Measurements from ENCODE around the gene AKR1C4.
"Not testable (repeated sequence)": the region's sequence is repeated elsewhere in the genome, so short reads cannot be mapped to it uniquely, and the experiment has no call there.

Gene AKR1C4

DNA sequence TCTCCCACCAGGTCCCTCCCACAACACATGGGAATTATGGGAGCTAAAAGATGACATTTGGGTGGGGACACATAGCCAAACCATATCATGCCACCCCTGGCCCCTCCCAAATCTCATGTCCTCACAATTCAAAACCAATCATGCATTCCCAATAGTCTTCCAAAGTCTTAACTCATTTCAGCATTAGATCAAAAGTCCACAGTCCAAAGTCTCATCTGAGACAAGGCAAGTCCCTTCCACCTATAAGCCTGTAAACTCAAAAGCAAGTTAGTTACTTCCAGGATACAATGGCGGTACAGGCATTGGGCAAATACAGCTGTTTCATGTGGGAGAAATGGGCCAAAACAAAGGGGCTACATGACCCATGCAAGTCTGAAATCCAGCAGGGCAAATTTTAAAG lies 13.1 kb downstream of the AKR1C4 start:
- DNase-seq, result not testable (repeated sequence)

DNA sequence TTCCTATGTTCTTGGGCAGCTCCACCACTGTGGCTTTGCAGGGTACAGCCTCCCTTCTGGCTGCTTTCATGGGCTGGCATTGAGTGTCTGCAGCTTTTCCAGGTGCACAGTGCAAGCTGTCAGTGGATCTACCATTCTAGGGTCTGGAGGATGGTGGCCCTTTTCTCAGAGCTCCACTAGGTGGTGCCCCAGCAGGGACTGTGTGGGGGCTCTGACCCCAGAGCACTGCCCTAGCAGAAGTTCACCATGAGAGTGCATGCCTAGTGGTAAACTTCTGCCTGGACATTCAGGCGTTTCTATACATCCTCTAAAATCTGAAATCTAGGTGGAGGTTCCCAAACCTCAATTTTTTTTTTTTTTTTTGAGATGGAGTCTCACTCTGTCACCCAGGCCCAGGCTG lies 13.6 kb downstream of the AKR1C4 start:
- peak; percentile 13 for DNase-seq

DNA sequence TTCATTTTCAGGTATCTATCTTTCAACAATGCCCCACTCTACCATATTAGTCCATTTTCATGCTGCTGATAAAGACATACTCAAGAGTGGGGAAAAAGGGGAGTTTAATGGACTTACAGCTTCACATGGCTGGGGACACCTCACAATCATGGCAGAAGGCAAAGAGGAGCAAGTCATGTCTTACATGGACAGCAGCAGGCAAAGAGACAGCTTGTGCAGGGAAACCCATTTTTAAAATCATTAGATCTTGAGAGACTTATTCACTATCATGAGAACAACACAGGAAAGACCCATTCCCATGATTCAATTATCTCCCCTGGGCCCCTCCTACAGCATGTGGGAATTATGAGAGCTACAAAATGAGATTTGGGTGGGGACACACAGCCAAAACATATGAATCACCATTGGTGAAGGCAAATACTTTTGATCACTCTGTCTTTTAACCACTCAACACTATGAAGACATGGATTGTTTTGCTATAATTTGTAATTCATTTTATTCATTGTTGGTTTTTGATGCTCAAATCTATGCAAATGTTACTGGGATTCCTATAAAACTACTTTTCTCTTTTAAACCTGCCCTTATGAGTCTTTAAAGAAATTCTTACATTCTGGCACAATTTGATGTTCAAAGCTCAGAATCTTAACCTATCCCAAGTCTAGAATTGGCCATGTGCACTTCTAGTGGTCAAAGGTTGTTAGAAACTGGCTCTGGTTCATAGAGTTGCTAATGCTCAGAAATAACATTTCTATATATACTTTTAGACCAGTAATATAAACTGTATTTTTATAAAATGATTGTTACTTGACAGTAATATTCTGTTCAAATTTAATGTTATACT lies 15.3 kb downstream of the AKR1C4 start:
- no peak for DNase-seq

DNA sequence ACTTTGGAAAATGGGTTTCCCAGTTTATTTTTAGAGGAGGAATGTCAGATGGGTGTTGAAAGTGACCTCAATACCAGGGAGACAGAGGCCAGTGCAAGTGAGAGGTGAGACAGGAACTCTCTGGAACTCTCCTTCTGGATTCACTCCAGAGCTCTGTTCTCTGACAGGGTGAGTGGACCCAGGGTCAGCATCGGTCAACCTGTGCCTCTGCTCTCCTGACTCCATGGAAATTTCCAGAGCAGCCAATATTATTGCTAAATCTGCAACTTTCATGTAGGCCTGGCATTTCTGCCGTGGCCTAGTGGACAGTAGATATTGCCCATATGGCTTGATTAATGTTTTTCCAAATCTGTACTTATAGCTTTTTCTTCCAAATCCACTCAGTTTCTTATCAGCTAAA lies 20.2 kb downstream of the AKR1C4 start:
- DNase-seq, result no peak

DNA sequence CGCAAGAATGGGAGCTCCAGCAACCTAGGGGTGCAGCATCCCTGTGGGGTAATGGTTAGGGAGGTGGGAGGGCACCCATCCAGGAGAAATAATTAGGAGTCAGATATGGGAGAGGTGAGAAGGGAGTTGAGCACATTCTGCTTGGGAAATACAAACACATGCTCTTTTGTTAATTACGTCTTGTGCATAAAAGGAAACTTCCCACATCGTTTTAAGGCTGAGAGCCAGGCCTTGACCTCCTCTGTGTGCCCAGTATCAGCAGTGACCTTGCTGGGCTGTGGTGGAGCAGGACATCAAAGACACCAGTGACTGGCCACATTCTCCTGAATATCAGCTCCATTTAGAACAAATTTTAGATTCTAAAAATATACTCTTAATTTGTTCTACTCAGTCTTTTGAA lies 22.6 kb downstream of the AKR1C4 start:
- no peak for DNase-seq

DNA sequence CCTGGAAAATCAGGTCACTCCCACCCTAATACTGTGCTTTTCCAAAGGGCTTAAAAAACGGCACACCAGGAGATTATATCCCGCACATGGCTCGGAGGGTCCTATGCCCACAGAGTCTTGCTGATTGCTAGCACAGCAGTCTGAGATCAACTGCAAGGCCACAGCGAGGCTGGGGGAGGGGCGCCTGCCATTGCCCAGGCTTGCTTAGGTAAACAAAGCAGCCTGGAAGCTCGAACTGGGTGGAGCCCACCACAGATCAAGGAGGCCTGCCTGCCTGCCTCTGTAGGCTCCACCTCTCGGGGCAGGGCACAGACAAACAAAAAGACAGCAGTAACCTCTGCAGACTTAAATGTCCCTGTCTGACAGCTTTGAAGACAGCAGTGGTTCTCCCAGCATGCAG lies 26.3 kb downstream of the AKR1C4 start:
- DNase-seq, result not testable (repeated sequence)

DNA sequence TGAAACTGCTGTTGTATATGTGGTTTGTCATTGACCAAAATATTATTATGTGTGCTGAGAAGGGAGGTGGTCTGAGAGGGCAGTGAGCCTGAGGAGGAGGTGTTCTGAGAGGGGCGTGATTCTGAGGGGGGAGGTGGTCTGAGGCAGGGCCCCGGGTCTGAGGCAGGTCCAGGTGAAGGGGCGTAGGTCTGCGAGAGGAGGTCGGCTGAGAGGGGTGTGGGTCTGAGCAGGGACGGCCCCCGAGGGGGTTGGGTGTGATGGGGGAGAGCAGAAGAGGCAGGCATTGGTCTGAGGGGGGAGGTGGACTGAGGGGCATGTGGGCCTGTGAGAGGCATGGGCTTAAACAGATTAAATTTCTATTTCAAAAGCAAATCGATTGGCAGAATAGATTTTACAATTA lies 32.4 kb downstream of the AKR1C4 start:
- no peak for DNase-seq

DNA sequence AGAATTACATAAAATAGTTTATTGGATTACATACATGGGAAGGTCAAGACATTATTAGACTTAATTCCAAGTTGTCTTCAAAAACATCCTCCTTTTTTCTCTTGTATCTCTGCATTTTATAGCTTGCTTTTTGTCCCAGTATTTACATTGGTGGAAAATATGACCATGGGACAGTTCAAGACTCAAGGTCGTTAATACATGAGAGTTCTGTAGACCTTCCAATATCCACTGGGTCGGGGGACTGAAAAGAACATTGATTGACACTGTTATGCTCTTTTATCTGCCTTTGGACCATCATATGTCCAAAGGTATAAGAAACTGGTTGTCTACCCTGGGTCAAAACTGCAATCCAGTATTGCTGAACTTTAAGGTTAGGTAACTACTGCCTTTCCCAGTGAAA lies 36.7 kb downstream of the AKR1C4 start:
- no peak for DNase-seq

DNA sequence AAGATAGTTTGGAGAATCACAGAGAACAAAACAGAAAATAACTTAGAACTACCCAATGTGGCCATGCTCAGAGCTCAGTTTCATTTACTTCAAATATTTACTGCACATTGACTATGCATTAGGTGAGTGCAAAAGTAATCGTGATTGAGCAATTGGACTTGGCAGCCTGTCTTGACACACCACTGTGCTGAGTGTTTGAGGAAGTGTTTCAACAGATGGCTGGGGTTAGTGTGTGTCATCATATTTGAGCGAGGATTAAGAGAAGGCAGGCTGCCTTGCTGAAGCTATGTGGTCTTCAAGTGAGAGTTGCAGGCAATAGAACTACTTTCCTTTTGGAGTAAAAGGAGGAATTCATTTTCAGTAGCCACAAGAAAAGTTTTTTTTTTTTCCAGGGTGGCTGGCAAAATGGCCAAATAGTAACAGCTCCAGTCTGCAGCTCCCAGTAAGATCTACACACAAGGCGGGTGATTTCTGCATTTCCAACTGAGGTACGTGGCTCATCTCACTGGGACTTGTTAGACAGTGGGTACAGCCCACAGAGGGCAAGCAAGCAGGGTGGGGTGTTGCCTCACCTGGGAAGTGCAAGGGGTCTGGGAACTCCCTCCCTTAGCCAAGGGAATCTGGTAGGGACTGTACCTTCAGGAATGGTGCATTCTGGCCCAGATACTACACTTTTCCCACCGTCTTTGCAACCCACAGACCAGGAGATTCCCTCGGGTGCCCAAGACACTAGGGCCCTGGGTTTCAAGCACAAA lies 37.6 kb downstream of the AKR1C4 start:
- DNase-seq, result no peak

DNA sequence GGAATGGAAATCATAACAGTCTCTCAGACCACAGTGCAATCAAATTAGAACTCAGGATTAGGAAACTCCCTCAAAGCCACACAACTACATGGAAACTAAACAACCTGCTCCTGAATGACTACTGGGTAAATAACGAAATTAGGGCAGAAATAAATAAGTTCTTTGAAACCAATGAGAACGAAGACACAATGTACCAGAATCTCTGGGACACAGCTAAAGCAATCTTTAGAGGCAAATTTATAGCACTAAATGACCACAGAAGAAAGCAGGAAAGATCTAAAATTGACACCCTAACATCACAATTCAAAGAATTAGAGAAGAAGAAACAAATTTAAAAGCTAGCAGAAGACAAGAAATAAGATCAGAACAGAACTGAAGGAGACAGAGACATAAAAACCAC lies 40.9 kb downstream of the AKR1C4 start:
- not testable (repeated sequence) for DNase-seq

DNA sequence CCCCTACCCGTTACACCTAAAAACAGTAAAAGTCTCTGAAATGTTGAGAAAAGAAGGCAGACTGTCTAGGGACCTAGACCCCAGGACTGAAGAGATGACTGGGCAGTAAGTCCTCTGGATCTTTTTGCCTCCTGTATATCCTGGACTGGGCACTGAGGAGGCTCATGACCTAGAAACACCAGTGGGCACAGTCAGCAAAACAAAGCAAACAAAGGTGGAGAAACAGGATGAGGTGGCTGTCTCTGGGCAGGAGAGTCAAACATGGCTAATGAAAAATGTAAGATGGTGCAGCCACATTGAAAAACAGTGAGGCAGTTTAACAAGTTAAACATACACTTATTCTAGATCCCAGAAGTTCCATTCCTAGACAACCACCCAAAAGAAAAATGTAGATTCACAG lies 45.9 kb downstream of the AKR1C4 start:
- DNase-seq, result no peak

DNA sequence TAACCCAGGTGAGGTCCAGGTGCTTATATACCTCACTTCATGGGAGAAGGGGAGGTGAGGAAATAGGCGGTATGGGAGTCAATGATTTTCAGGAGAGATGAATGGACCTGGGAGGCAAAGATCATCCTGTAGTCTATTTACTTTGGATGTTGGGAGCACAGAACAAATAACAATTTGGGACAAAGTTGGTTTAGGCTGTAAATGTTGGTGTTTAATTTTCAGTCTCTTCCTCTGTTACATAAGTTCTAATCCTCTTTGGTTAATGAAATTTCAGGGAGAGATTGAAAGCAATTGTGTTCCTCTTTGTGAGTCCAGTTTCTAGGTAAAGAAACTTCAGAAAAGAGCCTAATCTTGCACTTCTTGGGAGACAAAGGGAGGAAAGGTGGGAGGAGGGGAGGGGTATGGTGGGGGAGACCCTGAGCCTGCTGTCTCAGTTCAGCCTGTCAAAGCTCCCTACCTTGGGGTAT lies 46.9 kb downstream of the AKR1C4 start:
- no peak for DNase-seq

DNA sequence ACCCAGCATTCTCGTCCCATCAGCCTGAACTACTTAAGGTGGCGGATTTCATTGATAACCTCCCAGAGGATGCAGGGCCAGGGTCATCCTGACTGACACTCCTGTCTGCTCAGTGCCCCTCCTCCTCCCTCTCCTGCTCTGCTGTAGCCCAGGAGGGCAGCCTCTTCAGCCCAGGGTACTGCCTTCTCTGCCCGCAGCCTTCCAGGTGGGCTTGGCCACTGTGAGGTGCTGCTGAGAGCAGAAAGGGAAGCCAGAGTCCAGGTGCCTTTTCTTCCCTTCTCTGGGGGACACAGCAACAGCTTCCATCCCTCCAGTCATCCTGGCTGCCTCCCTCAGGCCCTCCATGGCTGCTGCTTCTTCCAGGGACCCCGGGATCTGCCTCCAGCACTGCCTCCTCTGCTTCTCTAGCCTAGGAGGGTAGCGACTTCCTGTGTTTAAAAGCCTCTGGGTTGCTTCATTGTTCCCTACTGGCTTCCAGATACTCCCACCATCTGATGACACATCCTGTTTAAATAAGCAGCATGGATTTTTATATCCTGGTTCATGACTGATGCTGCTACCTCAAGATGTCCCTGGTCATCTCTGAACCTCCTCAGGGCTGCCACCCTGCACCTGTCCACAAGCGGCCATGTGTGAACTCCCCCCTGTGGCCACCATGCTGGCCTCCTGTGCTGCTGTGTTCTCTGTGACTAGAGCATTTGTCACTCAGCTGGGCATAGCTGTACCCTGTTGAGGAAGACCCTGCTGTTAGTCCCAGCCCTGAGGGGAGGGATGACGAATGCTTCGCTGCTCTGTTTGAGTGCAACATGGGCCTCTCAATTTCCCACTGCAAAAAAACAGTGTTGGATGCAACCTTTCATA lies 55.8 kb downstream of the AKR1C4 start:
- DNase-seq, result no peak

DNA sequence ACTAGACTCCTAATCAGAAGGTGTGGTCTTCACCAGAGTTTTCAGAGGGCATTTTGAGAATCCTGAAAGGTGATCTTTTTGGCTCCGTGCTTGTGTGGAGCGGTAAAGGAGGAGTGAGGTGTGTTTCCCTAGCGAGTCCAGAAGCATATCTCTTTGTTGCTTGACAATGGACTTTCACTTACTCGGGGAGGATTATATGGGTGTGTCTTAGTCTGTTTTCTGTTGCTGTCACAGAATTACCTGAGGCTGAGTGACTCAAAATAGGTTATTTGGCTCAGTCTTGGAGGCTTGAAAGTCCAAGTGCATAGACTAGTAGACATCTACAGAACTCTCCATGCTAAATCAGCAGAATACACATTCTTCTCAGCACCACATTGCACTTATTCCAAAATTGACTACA lies 57.9 kb downstream of the AKR1C4 start:
- no peak for DNase-seq

DNA sequence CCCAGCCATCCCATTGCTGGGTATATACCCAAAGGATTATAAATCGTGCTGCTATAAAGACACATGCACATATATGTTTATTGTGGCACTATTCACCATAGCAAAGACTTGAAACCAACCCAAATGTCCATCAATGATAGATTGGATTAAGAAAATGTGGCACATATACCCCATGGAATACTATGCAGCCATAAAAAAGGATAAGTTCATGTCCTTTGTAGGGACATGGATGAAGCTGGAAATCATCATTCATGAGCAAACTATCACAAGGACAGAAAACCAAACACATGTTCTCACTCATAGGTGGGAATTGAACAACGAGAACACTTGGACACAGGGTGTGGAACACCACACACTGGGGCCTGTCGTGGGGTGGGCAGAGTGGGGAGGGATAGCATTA lies 61.1 kb downstream of the AKR1C4 start:
- DNase-seq, result not testable (repeated sequence)

DNA sequence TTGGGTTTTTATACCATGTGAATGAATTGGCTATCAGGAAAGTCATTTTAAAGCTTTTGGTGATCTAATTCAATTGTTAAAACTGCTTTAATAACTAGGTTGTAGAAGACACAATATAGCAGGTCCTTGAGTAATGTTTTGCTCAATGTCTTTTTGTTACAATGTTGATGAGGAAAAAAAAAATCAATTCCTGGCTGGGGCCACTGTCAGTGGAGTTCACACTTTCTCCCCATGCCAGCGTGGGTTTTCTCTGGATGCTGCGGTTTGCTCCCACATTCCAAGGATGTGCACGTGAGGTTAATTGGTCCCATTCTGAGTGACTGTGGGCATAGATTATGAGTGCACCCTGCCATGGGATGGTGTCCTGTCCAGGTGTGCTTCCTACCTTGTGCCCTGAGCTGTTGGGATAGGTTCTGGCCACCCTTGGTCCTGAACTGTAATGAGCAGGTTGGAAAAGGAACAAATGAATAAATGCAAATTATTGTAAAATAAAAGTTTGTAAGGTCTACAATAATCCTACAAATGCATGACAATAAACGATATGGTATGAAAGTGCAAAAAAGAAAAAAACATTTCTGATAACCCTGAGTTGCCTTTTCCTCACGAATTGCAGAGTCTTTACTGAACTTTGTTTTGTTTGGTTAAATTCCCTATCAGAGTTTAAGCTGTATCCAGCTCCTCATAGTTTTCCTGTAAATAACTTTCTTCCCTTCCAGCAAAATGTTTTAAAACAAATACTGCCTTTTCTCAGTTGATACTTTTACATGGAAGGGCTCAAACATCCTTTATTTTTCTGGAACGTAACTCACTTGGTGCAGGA lies 62.7 kb downstream of the AKR1C4 start:
- no peak for DNase-seq

DNA sequence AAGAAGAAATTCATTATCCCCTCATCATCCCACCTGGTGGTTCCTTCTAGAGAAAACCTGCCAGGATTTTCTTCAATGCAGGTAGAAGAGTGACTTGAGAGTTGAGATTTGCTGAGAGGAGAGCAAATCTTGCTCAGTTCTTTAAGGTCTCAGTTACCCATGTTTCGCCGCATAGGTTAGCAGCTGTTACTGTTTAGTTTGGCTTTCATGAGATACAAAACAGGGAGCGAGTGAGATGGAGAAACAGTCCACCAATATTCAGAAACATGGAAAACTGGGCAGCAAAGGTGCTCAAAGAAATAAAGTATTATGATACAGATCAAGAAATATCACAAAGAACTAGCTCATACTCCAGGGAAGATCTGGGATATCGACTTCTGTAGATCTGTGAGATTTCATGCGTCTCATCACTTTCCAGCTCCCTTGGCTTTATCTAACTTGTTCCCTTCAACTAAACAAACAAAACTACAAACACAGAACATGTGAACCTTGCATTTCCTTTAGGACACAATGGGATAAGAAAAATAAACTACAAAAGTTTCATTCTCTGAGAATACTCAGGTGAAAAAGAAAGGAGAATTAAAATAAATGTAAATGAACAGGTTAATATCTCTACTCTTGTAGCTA lies 63.4 kb downstream of the AKR1C4 start:
- DNase-seq, result no peak

DNA sequence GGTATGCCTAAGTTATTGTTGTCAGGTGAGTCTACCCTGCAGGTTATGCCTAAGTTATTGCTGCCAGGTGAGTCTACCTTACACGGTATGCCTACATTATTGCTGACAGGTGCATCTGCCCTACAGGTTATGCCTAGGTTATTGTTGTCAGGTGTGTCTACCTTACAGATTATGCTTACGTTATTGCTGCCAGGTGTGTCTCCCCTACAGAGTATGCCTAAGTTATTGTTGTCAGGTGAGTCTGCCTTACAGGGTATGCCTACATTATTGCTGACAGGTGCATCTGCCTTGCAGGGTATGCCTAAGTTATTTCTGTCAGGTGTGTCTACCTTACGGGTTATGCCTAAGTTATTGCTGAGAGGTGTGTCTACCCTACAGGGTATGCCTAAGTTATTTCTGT lies 64.2 kb downstream of the AKR1C4 start:
- DNase-seq, result no peak

DNA sequence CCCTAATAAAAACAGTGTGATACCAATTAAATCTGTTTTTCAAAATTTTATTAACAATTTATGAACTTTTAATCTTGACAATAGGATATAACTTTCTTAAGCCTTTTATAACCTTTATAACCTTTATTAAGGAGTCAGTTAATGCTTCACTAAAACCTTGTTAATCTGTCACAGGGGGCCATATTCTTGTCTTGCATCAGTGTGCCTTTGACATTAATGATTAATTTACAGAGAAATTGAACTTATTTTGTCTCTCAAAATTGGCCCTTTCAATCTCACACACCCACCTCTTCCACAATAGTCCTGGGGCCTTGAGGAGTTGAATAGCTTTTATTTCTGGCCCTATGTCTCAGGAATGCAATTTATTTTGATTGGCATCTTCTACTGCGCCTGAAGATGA lies 68.5 kb downstream of the AKR1C4 start:
- no peak for DNase-seq

DNA sequence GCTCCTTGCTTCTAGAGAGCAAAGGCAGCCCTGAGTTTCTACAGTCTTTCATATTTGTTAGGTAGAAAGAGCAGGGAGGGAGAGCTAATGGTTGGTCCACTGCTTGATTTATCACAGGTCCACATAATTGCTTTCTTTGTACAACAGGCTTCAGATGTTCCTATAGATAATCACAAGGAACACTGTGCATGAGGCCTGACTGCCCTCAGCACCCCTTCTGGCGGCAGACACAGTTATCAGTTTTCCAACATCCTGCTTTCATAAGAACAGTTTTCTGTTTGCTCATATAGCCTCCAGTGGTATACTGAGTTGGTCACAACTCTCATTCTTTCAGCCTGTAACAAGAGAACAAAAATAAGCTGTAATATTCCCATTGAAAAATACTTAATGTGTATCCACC lies 69.7 kb downstream of the AKR1C4 start:
- DNase-seq, result no peak

DNA sequence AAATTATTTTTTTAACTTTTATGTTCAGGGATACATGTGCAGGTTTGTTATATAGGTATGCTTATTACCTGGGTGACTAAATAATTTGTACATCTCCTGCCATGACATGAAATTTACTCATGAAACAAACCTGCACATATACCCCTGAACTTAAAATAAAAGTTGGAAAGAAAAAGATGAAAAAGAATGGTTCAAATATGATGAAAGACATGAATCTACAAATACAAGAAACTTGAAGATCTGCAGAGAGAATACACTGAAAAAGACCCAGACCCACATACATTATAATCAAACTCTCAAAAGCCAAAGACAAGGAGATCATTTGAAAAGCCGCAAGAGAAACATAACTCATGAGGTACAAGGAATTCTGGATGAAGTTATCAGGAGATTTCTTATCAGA lies 70.2 kb downstream of the AKR1C4 start:
- DNase-seq, result no peak

DNA sequence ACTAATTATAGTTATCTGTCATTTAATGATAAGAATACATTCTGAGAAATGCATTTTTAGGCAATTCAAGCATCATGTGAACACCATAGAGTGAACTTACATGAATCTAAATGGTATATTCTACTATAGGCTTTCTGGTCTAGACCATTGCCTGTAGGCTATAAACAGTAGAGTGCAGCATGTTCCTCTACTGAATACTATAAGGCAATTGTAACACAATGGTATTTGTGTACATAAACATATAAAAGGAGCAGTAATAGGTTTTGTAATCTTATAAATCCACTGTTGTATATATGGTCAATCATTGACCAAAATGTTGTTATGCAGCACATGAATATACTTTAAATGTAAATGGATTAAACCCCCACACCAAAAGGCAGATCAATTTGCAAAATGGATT lies 71.6 kb downstream of the AKR1C4 start:
- DNase-seq, result no peak
